NCI-H146 treated with DMSO at 0.1 percent for 48 hours (cell line): Measurements from ENCODE around the gene ZFR.
"Not testable (repeated sequence)": the region's sequence is repeated elsewhere in the genome, so short reads cannot be mapped to it uniquely, and the experiment has no call there.

Source experiments
- DNase-seq: peaks from one replicate; lab custom pipeline; 2025; ENCODE audit not compliant: unreplicated experiment; lab: John Stamatoyannopoulos, UW

ZFR gene

DNA sequence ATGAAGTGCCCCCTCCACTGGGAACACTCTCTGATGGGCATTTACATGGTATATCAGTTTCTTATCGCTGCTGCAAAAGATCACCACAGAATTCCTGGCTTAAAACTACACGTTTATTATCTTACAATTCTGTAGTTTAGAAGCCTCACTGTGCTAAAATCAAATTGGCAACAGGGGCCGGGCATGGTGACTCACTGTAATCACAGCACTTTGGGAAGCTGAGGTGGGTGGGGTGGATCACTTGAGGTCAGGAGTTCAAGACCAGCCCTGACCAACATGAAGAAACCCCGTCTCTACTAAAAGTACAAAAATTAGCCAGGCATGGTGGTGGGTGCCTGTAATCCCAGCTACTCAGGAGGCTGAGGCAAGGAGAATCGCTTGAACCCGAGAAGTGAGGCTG is 7.8 kb upstream of the ZFR start:
- not testable (repeated sequence) for DNase-seq

DNA sequence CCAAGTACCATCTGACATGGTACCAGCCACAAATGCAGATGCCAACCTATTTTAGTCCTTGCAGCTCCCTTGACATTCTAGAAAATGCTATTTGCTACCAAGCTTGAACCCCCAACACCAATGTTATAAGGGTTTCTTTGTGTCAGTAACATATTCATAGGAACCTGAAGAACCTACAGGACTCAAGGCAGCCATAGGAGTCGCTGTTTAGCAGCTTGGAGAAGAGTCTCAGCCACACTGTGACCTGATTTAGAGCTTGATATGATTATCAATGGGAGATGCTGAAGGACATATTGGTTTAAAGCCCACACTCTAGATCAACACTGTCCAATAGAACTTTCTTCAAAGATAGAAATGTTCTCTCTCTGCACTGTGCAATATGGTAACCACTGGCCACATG is 6.4 kb upstream of the ZFR start:
- DNase-seq, result no peak

DNA sequence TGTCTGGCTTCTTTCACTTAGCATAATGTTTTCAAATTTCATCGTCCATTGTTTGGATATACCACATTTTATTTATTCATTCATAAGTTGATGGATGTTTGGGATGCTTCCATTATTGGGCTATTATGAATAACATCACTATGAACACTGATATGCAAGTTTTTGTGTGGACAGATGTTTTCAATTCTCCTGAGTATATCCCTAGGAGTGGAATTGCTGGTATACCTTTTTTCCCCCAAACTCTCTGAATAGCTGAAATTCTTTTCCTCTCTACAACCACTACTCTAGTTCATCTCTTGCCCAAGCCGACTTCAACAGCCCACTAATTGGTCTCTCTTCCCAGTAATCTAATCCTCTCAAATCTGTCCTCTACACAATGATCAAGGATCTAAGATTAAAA is 4.7 kb upstream of the ZFR start:
- DNase-seq, result no peak

DNA sequence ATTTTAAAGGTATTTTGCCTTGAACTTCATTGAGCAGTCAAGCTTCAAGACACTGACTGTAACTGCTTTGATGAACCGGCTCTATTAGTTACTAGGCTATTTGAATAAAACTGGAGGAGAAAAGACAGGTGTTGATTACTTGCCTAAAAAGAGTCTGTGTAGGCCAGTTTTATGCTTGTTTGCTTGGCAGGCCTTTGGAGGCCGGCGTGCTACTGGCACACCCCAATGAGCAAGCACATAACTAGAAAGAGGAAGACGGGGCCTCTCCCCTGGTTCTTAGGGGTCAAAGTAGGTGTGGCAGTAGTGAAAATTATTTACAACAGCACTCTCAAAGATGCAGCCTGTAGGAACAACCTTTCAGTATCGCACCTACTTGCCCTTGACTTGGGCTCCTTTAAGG is 2.1 kb upstream of the ZFR start:
- DNase-seq, result no peak

DNA sequence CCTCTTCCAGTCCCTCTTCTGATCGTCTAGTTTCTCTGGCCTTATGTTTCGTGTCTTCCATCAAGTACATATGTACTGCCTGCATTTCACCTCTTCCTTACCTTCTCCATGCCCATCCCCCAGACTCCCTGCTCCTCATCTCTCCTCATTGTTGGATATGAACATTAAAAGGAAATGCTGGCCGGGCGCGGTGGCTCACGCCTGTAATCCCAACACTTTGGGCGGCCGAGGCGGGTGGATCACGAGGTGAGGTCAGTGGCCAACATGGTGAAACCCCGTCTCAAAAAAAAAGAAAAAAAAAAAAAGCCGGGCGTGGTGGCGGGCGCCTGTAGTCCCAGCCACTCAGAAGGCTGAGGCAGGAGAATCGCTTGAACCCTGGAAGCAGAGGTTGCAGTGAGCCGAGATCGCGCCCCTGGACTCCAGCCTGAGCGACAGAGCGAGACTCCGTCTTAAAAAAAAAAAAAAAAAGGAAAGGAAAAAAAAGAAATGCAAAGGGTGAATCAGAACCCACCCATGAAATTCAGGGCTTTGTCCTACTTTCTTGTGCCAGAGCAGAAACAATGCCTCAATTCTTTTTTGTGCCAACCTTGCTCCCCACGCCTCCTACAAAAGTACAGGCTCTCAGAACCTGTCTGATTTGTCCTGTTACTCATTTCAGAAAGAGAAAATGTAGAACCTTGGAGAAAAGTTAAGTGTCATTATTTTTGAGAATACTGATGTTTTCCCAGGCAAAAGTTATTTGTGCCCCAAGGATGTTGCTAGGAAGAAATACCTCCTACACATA is 1.5 kb upstream of the ZFR start:
- DNase-seq, result no peak

- peak; percentile 6 for DNase-seq
Measured at GRCh38 chr5:32445287-32445758, 783 bp upstream of the ZFR start.

- no peak for DNase-seq
Measured at GRCh38 chr5:32443541-32444430, 754 bp downstream of the ZFR start.

DNA sequence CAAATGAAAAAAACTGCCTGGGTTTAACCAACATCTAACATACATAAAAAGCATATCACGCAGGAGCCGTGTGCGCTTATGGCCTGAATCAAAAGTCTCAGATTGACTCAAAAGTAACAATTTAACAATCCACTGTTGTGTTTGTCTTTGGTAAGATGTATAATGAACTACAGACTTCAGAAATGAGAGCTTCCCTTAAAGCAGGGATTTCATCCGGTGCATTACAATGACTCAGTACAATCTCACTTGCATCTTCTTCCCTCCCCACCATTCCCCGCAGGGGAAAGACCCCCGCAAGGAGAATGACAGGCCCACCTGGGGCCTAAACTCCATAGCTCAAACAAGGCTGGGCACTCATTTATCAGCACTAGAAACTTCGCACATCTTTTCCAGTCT is 1.4 kb downstream of the ZFR start:
- no peak for DNase-seq

DNA sequence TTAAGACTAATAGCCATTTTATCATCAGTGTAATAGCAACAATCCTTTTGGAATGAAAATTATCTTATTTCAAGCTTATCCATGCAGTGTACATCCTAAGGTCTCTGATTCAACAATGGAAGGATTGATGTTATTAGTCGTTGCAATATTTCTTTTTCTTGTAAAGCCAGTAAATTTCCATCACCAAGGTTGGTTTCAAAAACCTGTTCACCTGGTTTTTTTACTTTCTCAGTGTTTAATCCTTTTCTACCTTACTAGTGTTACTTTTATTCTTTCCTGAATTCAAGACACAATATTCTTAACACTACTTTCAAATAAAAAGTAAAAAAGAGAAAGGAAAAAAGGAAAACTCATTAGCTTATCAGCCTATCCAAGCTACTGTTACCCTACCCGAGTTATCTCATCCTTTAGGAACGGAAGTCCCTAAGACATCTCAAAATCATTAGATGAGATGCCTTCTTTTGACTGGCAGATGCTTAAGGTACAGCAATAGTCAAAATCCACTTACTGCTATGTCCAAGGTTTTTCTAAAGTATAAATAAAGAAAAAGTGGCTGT is 5.4 kb downstream of the ZFR start:
- no peak for DNase-seq

GRCh38 chr5:32436553-32437242 is 7.8 kb downstream of the ZFR start:
- DNase-seq, result no peak

- no peak for DNase-seq
Measured at GRCh38 chr5:32435383-32435782, 9.2 kb downstream of the ZFR start.

DNA sequence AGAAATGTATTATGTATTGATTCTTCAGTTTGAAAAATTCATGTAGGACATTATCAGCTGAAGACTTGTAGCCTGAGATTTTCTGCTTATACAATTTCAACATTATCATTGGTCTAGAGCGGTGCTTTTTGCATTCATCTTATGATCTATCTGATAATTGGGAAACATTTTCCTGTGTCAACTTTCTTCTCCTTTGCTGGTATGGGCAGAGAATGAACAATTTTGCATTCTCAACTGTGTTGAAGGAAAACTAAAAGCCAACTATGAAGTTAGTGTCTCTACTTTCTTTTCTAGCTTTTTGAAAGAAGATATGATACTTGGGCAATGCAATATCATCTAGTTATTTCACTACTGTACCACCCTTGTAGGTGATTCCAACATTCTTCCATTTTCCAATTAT is 10.3 kb downstream of the ZFR start:
- no peak for DNase-seq

DNA sequence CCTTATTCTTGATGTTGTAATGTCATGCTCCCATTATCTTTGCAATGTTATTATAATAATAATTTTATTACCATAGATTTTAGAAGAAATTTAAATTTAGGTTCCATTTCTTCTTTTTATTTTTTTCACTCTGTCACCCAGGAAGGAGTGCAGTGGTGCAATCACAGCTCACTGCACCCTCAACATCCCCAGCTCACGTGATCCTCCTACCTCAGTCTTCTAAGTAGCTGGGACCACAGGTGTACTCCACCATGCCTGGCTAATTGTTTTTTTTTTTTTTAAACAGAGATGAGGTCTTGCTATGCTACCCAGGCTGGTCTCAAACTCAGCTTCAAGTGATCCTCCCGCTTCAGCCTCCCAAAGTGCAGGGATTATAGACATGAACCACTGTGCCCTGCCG is 11.9 kb downstream of the ZFR start:
- no peak for DNase-seq

GRCh38 chr5:32430825-32431224 is 13.7 kb downstream of the ZFR start:
- not testable (repeated sequence) for DNase-seq

GRCh38 chr5:32428426-32428825 is 16.1 kb downstream of the ZFR start:
- DNase-seq, result no peak

- DNase-seq, result no peak
Measured at GRCh38 chr5:32426440-32427151, 17.9 kb downstream of the ZFR start.

- no peak for DNase-seq
Measured at GRCh38 chr5:32422697-32423096, 21.8 kb downstream of the ZFR start.

DNA sequence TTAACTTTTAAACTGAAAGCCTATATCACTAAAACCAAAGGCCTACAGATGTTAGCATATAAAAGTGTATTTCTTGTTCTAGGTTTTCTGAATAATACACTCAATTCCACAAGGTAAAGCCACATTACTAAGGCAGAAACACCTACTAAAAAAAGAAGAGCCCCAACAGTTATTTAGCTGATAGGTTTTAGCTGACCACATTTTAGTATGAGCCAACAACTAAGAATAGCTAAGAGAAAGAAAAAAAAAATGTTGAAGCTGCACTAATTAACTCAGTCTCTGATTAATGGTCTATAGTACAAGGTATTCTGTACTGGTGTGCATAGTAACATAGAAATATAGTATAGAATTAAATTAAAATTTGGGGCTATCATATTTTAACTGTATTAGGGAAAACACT is 23.5 kb downstream of the ZFR start:
- no peak for DNase-seq

DNA sequence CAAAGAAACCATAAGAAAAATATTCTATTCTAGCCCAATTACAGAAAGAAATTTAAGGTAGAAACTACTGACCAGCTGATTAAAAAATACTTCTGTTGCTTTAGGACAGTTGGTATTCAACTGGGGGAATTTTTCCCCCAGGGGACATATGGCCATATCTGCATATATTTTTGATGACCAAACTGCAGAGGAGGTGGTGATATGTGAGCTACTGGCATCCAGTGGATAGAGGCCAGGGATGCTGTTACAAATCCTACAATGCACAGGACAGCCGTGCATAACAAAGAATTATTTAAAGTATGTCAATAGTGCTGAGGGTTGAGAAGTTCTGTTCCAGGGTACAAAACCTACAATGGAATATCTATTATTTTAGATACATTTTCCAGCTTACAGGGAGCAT is 24.0 kb downstream of the ZFR start:
- DNase-seq, result no peak

GRCh38 chr5:32419791-32420190 is 24.7 kb downstream of the ZFR start:
- DNase-seq, result no peak
